Nephron (organoid): ENCODE results near the gene SYNCRIP.
A peak's percentile ranks its signal among the peaks of the same experiment; 100 is the strongest.

Experiments
- H3K27ac Mint-ChIP-seq, 3 experiments: 2 replicates each; pipeline ENCODE4 v1.8.0; 2020; ENCODE audit warnings: mixed read lengths in 3 of 3, mild to moderate bottlenecking in 2 of 3, moderate library complexity in 1 of 3
- H3K27me3 Mint-ChIP-seq: 2 replicates; pipeline ENCODE4 v1.8.0; 2021; ENCODE audit warnings: low read depth, mild to moderate bottlenecking, moderate library complexity, mixed read lengths
- H3K36me3 Mint-ChIP-seq: 2 replicates; pipeline ENCODE4 v1.8.0; 2020; ENCODE audit warnings: low read depth, mixed read lengths
- H3K4me1 Mint-ChIP-seq: 2 replicates; pipeline ENCODE4 v1.8.0; 2020; ENCODE audit warnings: mixed read lengths
- H3K4me3 Mint-ChIP-seq, 3 experiments: 2 replicates each; pipeline ENCODE4 v1.8.0; 2020; ENCODE audit warnings: mild to moderate bottlenecking in 3 of 3, mixed read lengths in 3 of 3, moderate library complexity in 2 of 3
- H3K9me3 Mint-ChIP-seq: 2 replicates; pipeline ENCODE4 v1.8.0; 2020; ENCODE audit warnings: mixed read lengths
- CTCF ChIP-seq, 3 experiments: fragments of 200-600 bp; sonication (generic); IDR thresholded peaks; one replicate each; pipeline ENCODE4 v1.5.0; 2021; ENCODE audit warnings: antibody characterized with exemption in 3 of 3; ENCODE audit not compliant: unreplicated experiment in 3 of 3

Gene SYNCRIP

GRCh38 chr6:85650606-85651005 lies 7.9 kb upstream of the SYNCRIP start:
- no peak for TF ChIP-seq CTCF (IDR thresholded peaks at IDR 0.05; ENCODE audit: unreplicated experiment in 3 of 3)
- peaks cover 9% of the 10 kb centered on the region for H3K36me3 Mint-ChIP-seq
- H3K4me1 Mint-ChIP-seq: peaks cover 2% of the 10 kb centered on the region
- peaks cover 4% of the 10 kb centered on the region for H3K9me3 Mint-ChIP-seq
- no peaks in the 10 kb centered on the region for H3K27me3 Mint-ChIP-seq
- H3K4me3 Mint-ChIP-seq: no peak overlapping the region
- no peak overlapping the region for H3K27ac Mint-ChIP-seq

- H3K27ac Mint-ChIP-seq: peak overlapping the region; percentile 94 to 100 (median 100)
- peaks cover 39% of the 10 kb centered on the region for H3K4me1 Mint-ChIP-seq
- no peak for TF ChIP-seq CTCF (IDR thresholded peaks at IDR 0.05; ENCODE audit: unreplicated experiment in 3 of 3)
- H3K36me3 Mint-ChIP-seq: peaks cover 32% of the 10 kb centered on the region
- peaks cover 4% of the 10 kb centered on the region for H3K9me3 Mint-ChIP-seq
- peak overlapping the region; percentile 87 to 95 (median 93) for H3K4me3 Mint-ChIP-seq
- no peaks in the 10 kb centered on the region for H3K27me3 Mint-ChIP-seq
These were observed 1.6 kb upstream of the SYNCRIP start for GRCh38 chr6:85644279-85644762.

GRCh38 chr6:85643537-85644278 lies 1.0 kb upstream of the SYNCRIP start:
- H3K9me3 Mint-ChIP-seq: peaks cover 4% of the 10 kb centered on the region
- H3K36me3 Mint-ChIP-seq: peaks cover 34% of the 10 kb centered on the region
- H3K4me3 Mint-ChIP-seq: peak overlapping the region; percentile 89 to 96 (median 95)
- TF ChIP-seq CTCF (IDR thresholded peaks at IDR 0.05; ENCODE audit: unreplicated experiment in 3 of 3): no peak
- H3K4me1 Mint-ChIP-seq: peaks cover 46% of the 10 kb centered on the region
- H3K27ac Mint-ChIP-seq: peak overlapping the region; percentile 94 to 100 (median 100)
- H3K27me3 Mint-ChIP-seq: no peaks in the 10 kb centered on the region

- peaks cover 44% of the 10 kb centered on the region for H3K36me3 Mint-ChIP-seq
- H3K27me3 Mint-ChIP-seq: no peaks in the 10 kb centered on the region
- TF ChIP-seq CTCF (IDR thresholded peaks at IDR 0.05; ENCODE audit: unreplicated experiment in 3 of 3): no peak
- peaks cover 59% of the 10 kb centered on the region for H3K4me1 Mint-ChIP-seq
- H3K9me3 Mint-ChIP-seq: no peaks in the 10 kb centered on the region
- peak overlapping the region; percentile 89 to 96 (median 93) for H3K4me3 Mint-ChIP-seq
- H3K27ac Mint-ChIP-seq: peak overlapping the region; percentile 94 to 100 (median 100)
These were observed 551 bp downstream of the SYNCRIP start for GRCh38 chr6:85641897-85642773.

GRCh38 chr6:85641522-85641896 lies 1.2 kb downstream of the SYNCRIP start:
- no peaks in the 10 kb centered on the region for H3K9me3 Mint-ChIP-seq

More at GRCh38 chr6:85641522-85641896, 1.2 kb downstream of the SYNCRIP start:
- no peak for TF ChIP-seq CTCF (IDR thresholded peaks at IDR 0.05; ENCODE audit: unreplicated experiment in 3 of 3)
- Mint-ChIP-seq H3K4me1 (peaks cover 62% of the 10 kb centered on the region), H3K36me3 (peaks cover 50% of the 10 kb centered on the region), H3K27ac (peak overlapping the region; percentile 89 to 100 (median 94)), H3K27me3 (no peaks in the 10 kb centered on the region), H3K4me3 (peak overlapping the region; percentile 89 to 96 (median 93))
